Left ventricle myocardium inferior (tissue), 1 donor: ENCODE results near the gene CWC22. TPM values are rescaled to one million over a fixed set of nuclear protein-coding genes. Genes with fewer than 3 reads are reported as not detected.
"Not testable (repeated sequence)": the region's sequence is repeated elsewhere in the genome, so short reads cannot be mapped to it uniquely, and the experiment has no call there.

Experiments
- DNase-seq: peaks from one replicate; pipeline ENCODE4 v3.0.0-alpha.2; 2020
- H3K27ac ChIP-seq: fragments of 200-600 bp; replicated peaks from 2 replicates; pipeline ENCODE4 v1.8.0; 2021
- H3K27me3 ChIP-seq: fragments of 200-600 bp; 2 replicates; pipeline ENCODE4 v1.8.0; 2021; ENCODE audit warnings: low read depth
- H3K36me3 ChIP-seq: fragments of 200-600 bp; 2 replicates; pipeline ENCODE4 v1.8.0; 2021
- H3K4me1 ChIP-seq: fragments of 200-600 bp; 2 replicates; pipeline ENCODE4 v1.8.0; 2021
- H3K4me3 ChIP-seq: fragments of 200-600 bp; 2 replicates; pipeline ENCODE4 v1.8.0; 2021; ENCODE audit warnings: mild to moderate bottlenecking, moderate library complexity
- H3K9me3 ChIP-seq: fragments of 200-600 bp; replicated peaks from 2 replicates; pipeline ENCODE4 v1.8.0; 2021
- intact Hi-C: fragments of 100-400 bp; cut with micrococcal nuclease; formaldehyde crosslinking; loops from one replicate; pipeline ENCODE4 v1.11.0; 2022
- total RNA-seq: library from RNA; stranded (reverse); fragmentation: NEBNext Ultra II Directional; extraction: Animal tissue kit (Norgen Biotek cat#: 25700); gene quantifications from one replicate; pipeline ENCODE4 v1.2.1, GENCODE V29; 2021
- TF ChIP-seq, protein P1 (sequence below): fragments of 200-600 bp; IDR thresholded peaks from 2 replicates; pipeline ENCODE4 v1.8.0; 2021; ENCODE audit warnings: antibody characterized with exemption, mild to moderate bottlenecking, borderline replicate concordance
- donor health status: DM: no; HTN: yes; CAD: no; lungs with severe emphysema.

Gene CWC22
- total RNA-seq, 1 donor from 2014 or later: 12.0 TPM

GRCh38 chr2:179939259-179939658 is 67.8 kb downstream of the CWC22 start:
- Histone ChIP-seq H3K4me3 (no peak overlapping the region), H3K4me1 (no peaks in the 10 kb centered on the region), H3K27me3 (no peaks in the 10 kb centered on the region), H3K36me3 (peaks cover 14% of the 10 kb centered on the region), H3K9me3 (no peaks in the 10 kb centered on the region), H3K27ac (no peak overlapping the region)
- DNase-seq: no peak
- TF ChIP-seq, protein P1, sequence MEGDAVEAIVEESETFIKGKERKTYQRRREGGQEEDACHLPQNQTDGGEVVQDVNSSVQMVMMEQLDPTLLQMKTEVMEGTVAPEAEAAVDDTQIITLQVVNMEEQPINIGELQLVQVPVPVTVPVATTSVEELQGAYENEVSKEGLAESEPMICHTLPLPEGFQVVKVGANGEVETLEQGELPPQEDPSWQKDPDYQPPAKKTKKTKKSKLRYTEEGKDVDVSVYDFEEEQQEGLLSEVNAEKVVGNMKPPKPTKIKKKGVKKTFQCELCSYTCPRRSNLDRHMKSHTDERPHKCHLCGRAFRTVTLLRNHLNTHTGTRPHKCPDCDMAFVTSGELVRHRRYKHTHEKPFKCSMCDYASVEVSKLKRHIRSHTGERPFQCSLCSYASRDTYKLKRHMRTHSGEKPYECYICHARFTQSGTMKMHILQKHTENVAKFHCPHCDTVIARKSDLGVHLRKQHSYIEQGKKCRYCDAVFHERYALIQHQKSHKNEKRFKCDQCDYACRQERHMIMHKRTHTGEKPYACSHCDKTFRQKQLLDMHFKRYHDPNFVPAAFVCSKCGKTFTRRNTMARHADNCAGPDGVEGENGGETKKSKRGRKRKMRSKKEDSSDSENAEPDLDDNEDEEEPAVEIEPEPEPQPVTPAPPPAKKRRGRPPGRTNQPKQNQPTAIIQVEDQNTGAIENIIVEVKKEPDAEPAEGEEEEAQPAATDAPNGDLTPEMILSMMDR: no peak
- intact Hi-C loops: no loop called here

DNA sequence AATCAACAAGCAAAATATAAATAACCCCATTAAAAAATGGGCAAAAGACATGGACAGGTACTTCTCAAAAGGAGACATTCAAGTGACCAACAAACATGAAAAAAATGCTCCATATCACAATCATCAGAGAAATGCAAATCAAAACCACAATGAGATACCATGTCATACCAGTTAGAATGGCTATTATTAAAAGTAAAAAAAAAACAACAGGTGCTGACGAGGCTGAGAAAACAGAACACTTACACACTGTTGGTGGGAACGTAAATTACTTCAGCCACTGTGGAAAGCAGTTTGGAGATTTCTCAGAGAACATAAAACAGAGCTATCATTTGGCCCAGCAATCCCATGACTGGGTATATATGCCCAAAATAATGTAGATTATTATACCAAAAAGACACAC is 69.1 kb downstream of the CWC22 start:
- intact Hi-C loops: no loop called here
- Histone ChIP-seq H3K27ac (no peak overlapping the region), H3K9me3 (no peaks in the 10 kb centered on the region), H3K4me3 (no peak overlapping the region), H3K36me3 (peaks cover 5% of the 10 kb centered on the region), H3K4me1 (no peaks in the 10 kb centered on the region), H3K27me3 (no peaks in the 10 kb centered on the region)
- TF ChIP-seq, protein P1: no peak
- no peak for DNase-seq

DNA sequence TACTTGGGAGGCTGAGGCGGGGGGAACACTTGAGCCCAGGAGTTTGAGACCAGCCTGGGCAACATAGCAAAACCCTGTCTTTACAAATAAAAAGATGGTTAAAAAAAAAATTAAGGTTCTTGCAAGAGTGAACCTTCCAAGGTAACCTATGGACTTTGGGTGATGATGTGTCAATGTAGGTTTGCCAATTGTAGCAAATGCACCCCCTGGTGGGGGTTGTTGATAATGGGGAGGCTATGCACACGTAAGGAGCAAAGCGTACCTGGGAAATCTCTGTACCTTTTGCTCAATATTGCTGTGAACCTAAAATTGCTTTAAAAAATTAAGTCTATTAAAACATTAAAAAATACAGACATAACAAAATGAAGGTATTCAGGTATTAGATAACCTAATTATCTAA is 70.4 kb downstream of the CWC22 start:
- TF ChIP-seq, protein P1: peak; percentile 43
- Histone ChIP-seq H3K4me3 (no peak overlapping the region), H3K9me3 (no peaks in the 10 kb centered on the region), H3K4me1 (no peaks in the 10 kb centered on the region), H3K27me3 (no peaks in the 10 kb centered on the region), H3K27ac (no peak overlapping the region), H3K36me3 (peaks cover 5% of the 10 kb centered on the region)
- intact Hi-C loops: no loop called here
- DNase-seq: no peak

DNA sequence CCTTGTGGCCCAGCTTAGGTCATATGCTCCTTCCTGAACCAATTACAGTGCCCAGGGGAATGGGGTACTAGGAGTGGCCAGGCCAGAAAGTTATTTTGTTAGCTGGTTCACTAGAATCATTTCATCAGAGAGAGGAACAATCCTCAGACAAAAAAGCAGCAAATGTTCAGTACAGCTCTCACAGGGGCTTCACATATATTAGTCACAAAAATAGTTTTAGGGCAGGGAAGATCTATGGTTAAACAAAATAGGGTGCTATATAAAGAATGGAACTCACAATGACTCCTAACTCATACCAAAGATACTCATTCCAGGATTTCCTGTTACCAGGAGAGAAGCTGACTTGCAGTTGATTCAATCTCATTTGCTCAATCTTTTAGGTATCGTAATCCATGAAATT is 71.0 kb downstream of the CWC22 start:
- Histone ChIP-seq H3K9me3 (no peaks in the 10 kb centered on the region), H3K4me3 (no peak overlapping the region), H3K4me1 (no peaks in the 10 kb centered on the region), H3K36me3 (peaks cover 5% of the 10 kb centered on the region), H3K27ac (no peak overlapping the region), H3K27me3 (no peaks in the 10 kb centered on the region)
- TF ChIP-seq, protein P1: no peak
- no peak for DNase-seq
- intact Hi-C loops: no loop called here

- TF ChIP-seq, protein P1: no peak
- Histone ChIP-seq H3K36me3 (no peaks in the 10 kb centered on the region), H3K27ac (no peak overlapping the region), H3K4me1 (no peaks in the 10 kb centered on the region), H3K4me3 (no peak overlapping the region), H3K9me3 (peaks cover 4% of the 10 kb centered on the region), H3K27me3 (no peaks in the 10 kb centered on the region)
- intact Hi-C loops: no loop called here
- peak; percentile 45 for DNase-seq
Measured at GRCh38 chr2:179932786-179933185, 74.3 kb downstream of the CWC22 start.

GRCh38 chr2:179931502-179931901 is 75.6 kb downstream of the CWC22 start:
- peaks cover 14% of the 10 kb centered on the region for H3K9me3 ChIP-seq
- H3K36me3 ChIP-seq: no peaks in the 10 kb centered on the region
- intact Hi-C loops: no loop called here
- no peaks in the 10 kb centered on the region for H3K4me1 ChIP-seq
- DNase-seq: no peak
- TF ChIP-seq, protein P1: no peak
- no peak overlapping the region for H3K4me3 ChIP-seq
- no peak overlapping the region for H3K27ac ChIP-seq
- no peaks in the 10 kb centered on the region for H3K27me3 ChIP-seq

DNA sequence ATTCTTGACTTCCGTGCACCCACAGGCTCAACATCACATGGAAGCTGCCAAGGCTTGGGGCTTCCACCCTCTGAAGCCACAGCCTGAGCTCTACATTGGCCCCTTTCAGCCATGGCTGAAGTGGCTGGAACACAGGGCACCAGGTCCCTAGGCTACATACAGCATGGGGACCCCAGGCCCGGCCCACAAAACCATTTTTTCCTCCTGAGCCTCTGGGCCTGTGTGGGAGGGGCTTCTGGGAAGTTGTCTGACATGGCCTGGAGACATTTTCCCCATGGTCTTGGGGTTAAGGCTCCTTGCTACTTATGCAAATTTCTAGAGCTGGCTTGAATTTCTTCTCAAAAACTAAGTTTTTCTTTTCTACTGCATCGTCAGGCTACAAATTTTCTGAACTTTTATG is 77.1 kb downstream of the CWC22 start:
- H3K36me3 ChIP-seq, DNase-seq, H3K4me3 ChIP-seq, H3K27ac ChIP-seq, H3K4me1 ChIP-seq, H3K27me3 ChIP-seq, intact Hi-C loops: not testable (repeated sequence)
- H3K9me3 ChIP-seq: peaks cover 29% of the 10 kb centered on the region
